OCI-LY7 (cell line): ENCODE data around the gene STOM. TPM values are rescaled to one million over a fixed set of nuclear protein-coding genes. Genes with fewer than 3 reads are reported as not detected.

Experiments used
- BruUV-seq: library from RNA; stranded (reverse); fragments of 400-500 nt; replicated peaks from 2 replicates; lab custom pipeline; 2021; lab: Mats Ljungman, UMichigan
- CTCF ChIA-PET: fragments of 300-600 bp; sonication (Branson Sonifier 250); formaldehyde crosslinking; loops from one replicate; lab custom pipeline; 2022; ENCODE audit warnings: antibody characterized with exemption; ENCODE audit not compliant: unreplicated experiment; lab: Charles Lee
- POLR2A ChIA-PET: fragments of 300-600 bp; sonication (Branson Sonifier 250); formaldehyde crosslinking; loops from one replicate; lab custom pipeline; 2022; ENCODE audit warnings: antibody characterized with exemption; lab: Charles Lee
- DNase-seq: peaks from one replicate; pipeline ENCODE4 v3.0.0-alpha.2; 2015; ENCODE audit warnings: low spot score
- H2AFZ ChIP-seq: fragments of 200-600 bp; sonication (generic), shearing (Covaris generic); 2 replicates; pipeline ENCODE4 v1.6.1; 2014; ENCODE audit warnings: mild to moderate bottlenecking, antibody characterized with exemption, low read length, moderate library complexity
- H3K27ac ChIP-seq: fragments of 200-600 bp; sonication (generic); 2 replicates; pipeline ENCODE4 v1.5.1; 2014; ENCODE audit warnings: mixed run types, low read depth, mild to moderate bottlenecking, moderate library complexity, low read length, inconsistent platforms; ENCODE audit not compliant: poor library complexity, severe bottlenecking
- H3K36me3 ChIP-seq: fragments of 200-600 bp; sonication (generic); 2 replicates; pipeline ENCODE4 v1.6.1; 2014; ENCODE audit warnings: mild to moderate bottlenecking, antibody characterized with exemption, low read length, moderate library complexity, mixed read lengths; ENCODE audit not compliant: insufficient read depth
- H3K4me1 ChIP-seq: fragments of 200-600 bp; sonication (generic); 2 replicates; pipeline ENCODE4 v1.5.1; 2014; ENCODE audit warnings: mild to moderate bottlenecking, low read length; ENCODE audit not compliant: insufficient read depth, poor library complexity, severe bottlenecking
- H3K4me2 ChIP-seq: fragments of 200-600 bp; sonication (generic); 2 replicates; pipeline ENCODE4 v1.6.1; 2014; ENCODE audit warnings: mild to moderate bottlenecking, low read length
- H3K4me3 ChIP-seq: fragments of 200-600 bp; sonication (generic); 2 replicates; pipeline ENCODE4 v1.5.1; 2014; ENCODE audit warnings: mild to moderate bottlenecking, low read depth, low read length; ENCODE audit not compliant: poor library complexity, severe bottlenecking
- H3K79me2 ChIP-seq: fragments of 200-600 bp; sonication (generic); 2 replicates; pipeline ENCODE4 v1.6.1; 2016; ENCODE audit warnings: low read depth, mild to moderate bottlenecking, low read length, moderate library complexity, mixed read lengths; ENCODE audit not compliant: insufficient read depth
- H3K9me2 ChIP-seq: fragments of 200-600 bp; sonication (generic); 2 replicates; pipeline ENCODE4 v1.6.1; 2016; ENCODE audit warnings: mild to moderate bottlenecking, low read length, mixed read lengths; ENCODE audit not compliant: insufficient read depth
- H3K9me3 ChIP-seq: fragments of 200-600 bp; sonication (generic); 2 replicates; pipeline ENCODE4 v1.6.1; 2014; ENCODE audit warnings: mild to moderate bottlenecking, mixed run types, low read length, mixed read lengths
- H4K20me1 ChIP-seq: fragments of 200-600 bp; sonication (generic); 2 replicates; pipeline ENCODE4 v1.6.1; 2014; ENCODE audit warnings: mild to moderate bottlenecking, antibody characterized with exemption, low read length, moderate library complexity, mixed read lengths; ENCODE audit not compliant: insufficient read depth
- CTCF ChIP-seq: fragments of 200-600 bp; sonication (generic); conservative IDR thresholded peaks from 2 replicates; pipeline ENCODE4 v1.5.1; 2014; ENCODE audit warnings: mild to moderate bottlenecking, antibody characterized with exemption, low read length, moderate library complexity, mixed read lengths
- EZH2phosphoT487 ChIP-seq: fragments of 200-600 bp; sonication (generic); IDR thresholded peaks from 2 replicates; pipeline ENCODE4 v1.6.1; 2018; ENCODE audit warnings: low read depth, borderline replicate concordance, mild to moderate bottlenecking, mixed run types, antibody characterized with exemption, low read length, moderate library complexity, mixed read lengths
- intact Hi-C: fragments of 100-400 bp; cut with micrococcal nuclease; formaldehyde crosslinking; loops from one replicate; pipeline ENCODE4 v1.10.0; 2022; ENCODE audit not compliant: unreplicated experiment
- total RNA-seq, 2 experiments: library from RNA; depleted of rRNA in 1 of 2; stranded (reverse); fragments of >200 nt in 1 of 2; shearing (Covaris generic) in 1 of 2; gene quantifications; 2 replicates each; pipeline ENCODE4 v1.2.3, GENCODE V29; 2014 to 2022

STOM gene
- total RNA-seq, 2 experiments from 2014 or later = 5.7 to 7.3 TPM

- Histone ChIP-seq H3K4me3 (no peak overlapping the region), H2AFZ (no peak overlapping the region), H3K4me1 (no peaks in the 10 kb centered on the region), H4K20me1 (no peaks in the 10 kb centered on the region), H3K27ac (no peak overlapping the region), H3K79me2 (no peaks in the 10 kb centered on the region), H3K36me3 (no peaks in the 10 kb centered on the region), H3K4me2 (no peak overlapping the region), H3K9me3 (peaks cover 8% of the 10 kb centered on the region), H3K9me2 (no peaks in the 10 kb centered on the region)
- no TSS peak for BruUV-seq
- TF ChIP-seq EZH2phosphoT487 (no peak), CTCF (no peak)
- ChIA-PET POLR2A (interaction anchor here (0.7 kb wide), 1 partner anchor 429 kb away, joined by 4 read pairs; no protein-coding TSS in a partner anchor), CTCF (no interaction called here)
- intact Hi-C loops = loop anchor here (10.0 kb wide), 1 partner anchor 421 kb away; no protein-coding TSS in a partner anchor
- DNase-seq = no peak
Observed at GRCh38 chr9:121405899-121406298, 35.8 kb upstream of the STOM start.

- Histone ChIP-seq H3K36me3 (no peaks in the 10 kb centered on the region), H3K27ac (no peak overlapping the region), H3K4me2 (no peak overlapping the region), H3K9me3 (peaks cover 8% of the 10 kb centered on the region), H3K9me2 (no peaks in the 10 kb centered on the region), H2AFZ (no peak overlapping the region), H4K20me1 (no peaks in the 10 kb centered on the region), H3K4me3 (no peak overlapping the region), H3K79me2 (no peaks in the 10 kb centered on the region), H3K4me1 (no peaks in the 10 kb centered on the region)
- no TSS peak for BruUV-seq
- no peak for DNase-seq
- ChIA-PET POLR2A (interaction anchor here (0.9 to 1.0 kb wide), 2 partner anchors 12 to 55 kb away, joined by 3 read pairs; no protein-coding TSS in a partner anchor), CTCF (no interaction called here)
- TF ChIP-seq CTCF (no peak), EZH2phosphoT487 (no peak)
- intact Hi-C loops = loop anchor here (5.0 to 10.0 kb wide), 2 partner anchors 420 to 648 kb away; no protein-coding TSS in a partner anchor
Observed at GRCh38 chr9:121404906-121405305, 34.9 kb upstream of the STOM start.
